HG03060 (cell line): ENCODE results near the gene MAGI1.
"Not testable (repeated sequence)": the region's sequence is repeated elsewhere in the genome, so short reads cannot be mapped to it uniquely, and the experiment has no call there.

Experiments used
- ATAC-seq: cut with Tn5 transposase; IDR thresholded peaks from one replicate; pipeline ENCODE4 v1.9.1; 2021; ENCODE audit warnings: low read depth, moderate number of reproducible peaks; ENCODE audit not compliant: unreplicated experiment

The MAGI1 gene

DNA sequence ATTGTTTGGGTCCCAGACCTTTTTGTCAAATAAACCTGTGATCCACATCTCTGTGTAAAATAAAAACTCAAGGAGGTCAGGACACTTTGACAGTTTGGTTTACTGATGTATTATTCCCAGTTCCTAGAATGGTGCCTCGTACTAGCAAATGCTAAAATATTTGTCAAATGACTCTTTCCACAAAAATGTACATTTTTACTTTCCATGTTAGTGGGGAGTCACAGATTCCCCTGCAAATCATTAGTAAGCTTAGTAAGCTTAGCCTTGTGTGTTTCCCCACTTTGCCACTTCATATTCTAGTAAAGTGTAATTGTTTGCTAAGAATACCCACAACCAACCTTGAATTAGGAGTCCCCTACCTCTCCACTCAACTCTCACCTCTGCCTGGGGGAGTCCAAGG is 2.4 kb upstream of the MAGI1 start:
- no peak for ATAC-seq

GRCh38 chr3:66039590-66039887 is 821 bp upstream of the MAGI1 start:
- no peak for ATAC-seq

DNA sequence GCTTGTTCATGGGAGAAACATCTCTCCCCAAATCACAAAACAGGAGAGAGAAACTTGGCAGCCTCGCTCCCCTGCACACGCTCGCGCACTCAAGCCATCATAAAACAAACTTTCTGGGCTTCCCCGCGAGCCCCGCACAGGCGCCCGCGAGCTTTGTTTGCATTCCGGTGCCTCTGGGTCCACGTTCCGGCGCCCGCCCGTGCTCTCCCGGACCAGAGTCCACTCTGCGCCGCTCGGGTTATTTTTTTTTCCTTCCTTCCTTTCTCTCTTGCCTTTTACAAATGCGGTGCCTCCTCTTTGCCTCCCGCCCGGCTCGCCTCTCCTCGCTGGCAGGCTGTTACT is 363 bp downstream of the MAGI1 start:
- no peak for ATAC-seq

DNA sequence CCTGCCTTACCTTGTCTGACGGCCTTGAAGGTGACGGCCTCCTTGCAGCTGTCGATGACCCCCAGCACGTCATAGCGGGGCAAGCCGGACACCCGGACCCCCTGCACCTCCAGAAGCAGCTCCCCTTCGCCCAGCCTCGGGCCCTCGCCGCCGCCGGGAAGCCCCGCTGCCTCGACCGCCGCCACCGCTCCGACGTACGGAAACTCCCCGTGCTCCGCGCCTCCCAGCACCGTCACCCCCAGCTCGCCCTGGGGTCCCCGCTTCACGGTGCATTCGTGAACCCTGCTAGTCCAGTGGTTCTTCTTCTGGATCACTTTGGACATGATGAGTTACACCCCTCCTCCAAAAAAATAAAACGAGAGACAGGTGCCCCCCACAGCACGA is 740 bp downstream of the MAGI1 start:
- ATAC-seq, result no peak

DNA sequence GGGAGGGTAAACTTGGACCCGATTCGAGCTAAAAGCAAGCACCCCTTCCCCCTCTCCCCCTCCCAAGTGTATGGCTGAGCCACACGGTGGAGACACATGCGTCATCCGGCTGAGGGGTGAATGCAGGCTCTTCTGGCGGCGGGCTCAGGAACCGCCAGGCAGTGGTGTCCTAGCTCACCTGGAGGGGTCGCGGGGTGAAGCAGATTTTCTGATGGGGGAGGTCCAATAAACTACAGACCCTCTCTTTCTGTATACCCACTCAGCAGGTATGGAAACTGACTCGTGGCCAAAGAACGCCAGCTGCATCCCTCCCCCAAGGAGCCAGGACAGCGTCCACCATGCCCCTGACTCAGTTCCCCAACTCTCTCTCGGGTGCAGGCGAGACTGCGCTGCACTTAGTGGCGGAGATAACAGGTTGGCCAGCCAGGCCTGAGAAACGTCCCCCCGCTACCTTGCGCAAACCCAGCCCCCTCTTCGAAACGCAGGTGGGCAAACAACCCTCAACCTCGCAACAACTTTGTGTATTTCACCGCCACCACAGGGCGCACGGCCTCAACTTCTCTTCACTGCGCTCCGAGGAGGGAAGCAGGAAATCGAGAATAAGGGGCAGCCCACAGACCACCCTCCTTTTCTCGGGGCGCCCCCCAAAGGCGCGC is 1.3 kb downstream of the MAGI1 start:
- no peak for ATAC-seq

DNA sequence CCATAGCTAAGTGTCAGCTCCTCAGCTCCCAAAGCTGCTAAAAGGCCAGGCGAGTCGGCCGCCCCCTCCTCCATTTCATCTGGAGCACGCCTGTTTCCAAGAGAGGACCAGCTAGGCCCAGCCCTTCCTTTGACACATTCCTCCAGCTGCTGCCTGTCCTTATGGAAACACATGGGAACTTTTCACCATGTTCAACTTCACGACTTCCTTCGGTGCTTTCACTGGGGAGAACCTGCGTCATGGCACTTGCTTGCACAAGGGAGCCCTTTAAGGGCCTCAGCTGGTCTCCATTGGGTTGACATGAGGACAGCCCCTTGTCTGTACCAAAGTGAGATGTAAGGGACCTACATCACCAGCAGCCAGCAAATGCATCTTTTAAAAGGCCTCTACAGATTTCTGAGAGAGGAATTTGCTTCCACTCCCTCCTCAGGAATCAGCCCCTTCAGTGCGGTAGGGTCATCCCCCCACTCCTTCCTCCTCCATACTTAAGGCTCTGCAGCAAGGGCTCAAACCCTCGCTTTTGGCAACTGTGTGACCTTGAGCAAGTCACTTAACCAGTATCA is 2.1 kb downstream of the MAGI1 start:
- no peak for ATAC-seq

- ATAC-seq, result no peak
Measured at GRCh38 chr3:66035763-66036477, 2.8 kb downstream of the MAGI1 start.

- ATAC-seq, result no peak
Measured at GRCh38 chr3:66033241-66034138, 5.2 kb downstream of the MAGI1 start.

DNA sequence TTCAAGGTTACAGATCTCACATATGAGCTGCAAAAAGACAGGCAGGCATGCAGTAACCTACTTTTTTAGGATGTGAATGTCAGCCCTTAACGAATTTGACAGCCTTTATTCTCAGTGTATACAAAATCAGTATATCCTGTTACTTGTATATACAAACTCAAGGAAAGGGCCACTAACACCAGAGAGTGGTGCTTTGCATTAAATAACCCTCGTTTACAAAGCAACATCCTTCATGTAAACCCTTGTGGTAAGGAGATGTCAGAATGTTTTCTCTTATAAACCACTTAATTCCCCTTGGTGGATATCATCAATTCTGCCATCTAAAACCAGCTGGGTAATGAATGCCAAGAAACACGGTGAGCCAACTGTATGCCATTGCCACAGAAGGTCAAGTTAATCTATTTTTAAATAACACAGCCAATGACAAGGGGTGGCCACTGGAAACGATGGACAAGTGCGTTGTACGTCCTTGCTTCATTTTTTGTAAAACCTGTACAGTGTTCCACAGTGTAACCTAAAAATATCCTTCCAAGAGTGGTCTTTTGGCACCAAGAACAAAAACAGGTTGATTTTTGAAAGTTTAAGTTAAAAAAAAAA is 7.5 kb downstream of the MAGI1 start:
- no peak for ATAC-seq

DNA sequence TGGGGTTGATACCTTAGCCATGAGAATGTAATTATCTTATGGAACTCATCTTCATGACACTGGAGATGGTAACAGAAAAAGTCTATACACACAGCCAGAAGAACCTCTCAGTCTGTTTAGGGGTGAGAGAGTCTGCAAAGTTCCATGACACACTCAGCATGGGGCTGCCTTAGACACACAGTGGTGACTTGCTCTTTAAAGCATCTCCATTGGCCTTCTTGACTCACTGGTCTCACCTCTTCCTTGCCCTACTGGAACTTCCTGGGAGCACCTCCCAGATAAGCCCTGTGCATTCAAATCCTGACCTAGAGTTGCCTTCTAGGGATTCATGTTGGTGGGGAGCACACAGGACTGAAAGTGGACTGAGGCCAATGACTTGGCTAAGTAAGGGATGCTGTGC is 9.3 kb downstream of the MAGI1 start:
- no peak for ATAC-seq

GRCh38 chr3:66029014-66029413 is 9.7 kb downstream of the MAGI1 start:
- ATAC-seq, result no peak

DNA sequence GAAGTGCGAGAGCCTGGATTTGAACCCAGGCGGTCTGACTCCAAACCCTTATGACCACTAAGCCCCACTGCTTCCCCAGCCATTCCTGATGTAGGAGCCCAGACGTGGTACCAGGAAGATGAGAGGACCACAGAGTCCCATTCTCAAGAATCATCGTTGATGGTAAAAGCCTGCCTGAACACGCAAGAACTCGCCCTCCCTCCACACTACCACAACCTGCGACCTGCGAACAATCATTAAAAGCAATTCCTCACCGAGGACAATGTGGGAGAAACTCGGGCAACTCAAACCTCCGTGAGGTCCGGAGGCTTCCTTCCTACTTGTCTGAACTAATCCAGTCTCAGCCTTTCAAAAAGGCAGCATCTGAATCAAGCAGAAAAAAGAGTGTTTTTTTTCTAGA is 10.3 kb downstream of the MAGI1 start:
- ATAC-seq, result no peak

DNA sequence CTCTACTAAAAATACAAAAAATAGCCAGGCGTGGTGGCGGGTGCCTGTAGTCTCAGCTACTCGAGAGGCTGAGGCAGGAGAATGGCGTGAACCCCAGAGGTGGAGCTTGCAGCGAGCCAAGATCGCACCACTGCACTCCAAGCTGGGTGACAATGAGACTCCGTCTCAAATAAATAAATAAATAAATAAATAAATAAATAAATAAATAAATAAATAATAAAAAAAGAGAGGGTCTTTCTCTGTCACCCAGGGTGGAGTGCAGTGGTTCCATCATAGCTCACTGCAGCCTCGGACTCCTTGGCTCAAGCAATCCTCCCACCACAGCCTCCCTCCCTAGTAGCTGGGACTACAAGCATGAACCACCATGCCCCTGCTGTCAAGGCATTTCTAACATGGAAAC is 11.6 kb downstream of the MAGI1 start:
- not testable (repeated sequence) for ATAC-seq

GRCh38 chr3:66023738-66024385 is 14.9 kb downstream of the MAGI1 start:
- no peak for ATAC-seq

DNA sequence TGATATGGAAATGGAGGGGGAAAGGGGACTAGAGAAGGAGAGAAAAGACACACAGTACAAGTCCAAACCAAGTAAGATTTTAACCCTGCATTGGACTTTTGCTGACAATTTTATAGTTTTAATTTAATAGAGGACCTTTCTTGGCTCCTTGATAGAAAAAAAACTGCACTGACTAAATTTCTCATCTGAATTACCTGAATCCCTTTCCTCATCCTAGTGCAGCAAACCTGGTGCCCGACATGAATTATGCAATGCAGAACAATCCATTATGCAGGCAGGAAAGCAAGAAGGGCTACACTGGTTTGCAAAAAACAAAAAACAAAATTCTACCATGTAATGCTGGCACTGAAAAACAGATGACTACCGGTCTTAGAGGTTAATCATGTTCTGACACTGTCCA is 15.5 kb downstream of the MAGI1 start:
- no peak for ATAC-seq

- no peak for ATAC-seq
Measured at GRCh38 chr3:66021731-66022131, 17.0 kb downstream of the MAGI1 start.

DNA sequence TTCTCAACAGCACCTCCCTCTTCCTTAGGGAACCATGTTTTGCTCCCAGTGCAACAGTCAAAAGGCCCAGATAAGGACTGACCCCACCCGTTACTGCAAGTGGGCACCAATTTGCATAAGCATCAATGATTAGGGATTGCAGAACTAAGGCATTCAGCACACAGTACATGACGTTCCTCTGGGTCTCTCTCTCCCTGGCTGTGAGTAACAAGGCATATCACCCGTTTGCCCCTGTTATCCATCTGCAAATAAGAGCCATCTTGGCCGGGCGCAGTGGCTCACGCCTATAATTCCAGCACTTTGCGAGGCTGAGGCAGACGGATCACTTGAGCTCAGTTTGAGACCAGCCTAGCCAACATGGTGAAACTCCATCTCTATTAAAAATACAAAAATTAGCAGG is 18.8 kb downstream of the MAGI1 start:
- ATAC-seq, result no peak

- no peak for ATAC-seq
Measured at GRCh38 chr3:66018057-66019033, 20.4 kb downstream of the MAGI1 start.

DNA sequence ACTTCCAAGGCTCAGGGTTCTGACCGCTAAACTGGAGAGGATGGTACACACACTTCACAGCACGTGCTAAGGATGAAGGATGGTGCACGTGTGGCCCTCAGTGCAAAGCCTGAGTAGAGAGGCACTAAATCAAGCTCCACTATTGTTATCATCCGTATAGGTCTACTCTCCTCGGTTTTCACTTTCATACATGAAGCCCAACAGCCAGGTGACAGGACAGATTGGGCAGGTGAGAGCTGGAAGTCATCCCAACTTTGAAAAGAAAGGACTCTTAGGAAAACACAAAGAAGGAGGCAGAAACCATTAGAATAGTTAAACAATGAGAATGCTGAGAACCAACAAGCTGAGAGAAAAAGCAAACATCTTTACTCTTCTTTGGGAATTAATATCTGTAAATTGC is 21.1 kb downstream of the MAGI1 start:
- ATAC-seq, result no peak
